Endodermal cell (in vitro differentiated cells): ENCODE measurements around the gene ZNF787. TPM values are rescaled to one million over a fixed set of nuclear protein-coding genes. Genes with fewer than 3 reads are reported as not detected.
A peak's percentile ranks its signal among the peaks of the same experiment; 100 is the strongest.

Experiments
- DNase-seq: peaks from one replicate; pipeline ENCODE4 v3.0.0-alpha.2; 2017
- H3K27ac ChIP-seq: 2 replicates; pipeline ENCODE4 v1.5.1; 2013; ENCODE audit warnings: mild to moderate bottlenecking, low read depth, low read length, moderate library complexity
- H3K27me3 ChIP-seq: 2 replicates; pipeline ENCODE4 v1.6.1; 2013; ENCODE audit warnings: mild to moderate bottlenecking, low read length, moderate library complexity; ENCODE audit not compliant: insufficient read depth, control insufficient read depth, poor library complexity, severe bottlenecking
- H3K36me3 ChIP-seq: 2 replicates; pipeline ENCODE4 v1.7.0; 2013; ENCODE audit warnings: mild to moderate bottlenecking, low read length, moderate library complexity; ENCODE audit not compliant: control insufficient read depth, insufficient read depth
- H3K4me1 ChIP-seq: one replicate; pipeline ENCODE4 v1.7.0; 2013; ENCODE audit warnings: low read length; ENCODE audit not compliant: control insufficient read depth, insufficient read depth
- H3K4me3 ChIP-seq: 2 replicates; pipeline ENCODE4 v1.5.1; 2013; ENCODE audit warnings: mild to moderate bottlenecking, low read length, moderate library complexity
- H3K9ac ChIP-seq: 2 replicates; pipeline ENCODE4 v1.6.1; 2013; ENCODE audit warnings: mild to moderate bottlenecking, low read length, moderate library complexity; ENCODE audit not compliant: poor library complexity, severe bottlenecking; ENCODE audit errors: extremely low read depth
- H3K9me3 ChIP-seq: 2 replicates; pipeline ENCODE4 v1.6.1; 2013; ENCODE audit warnings: mild to moderate bottlenecking, low read length, moderate library complexity; ENCODE audit not compliant: control insufficient read depth
- H3K27ac Mint-ChIP-seq: 2 replicates; pipeline ENCODE4 v1.8.0; 2020; ENCODE audit warnings: mixed read lengths
- H3K27me3 Mint-ChIP-seq: 2 replicates; pipeline ENCODE4 v1.8.0; 2021; ENCODE audit warnings: mild to moderate bottlenecking, mixed read lengths; ENCODE audit not compliant: insufficient read depth
- H3K36me3 Mint-ChIP-seq: 2 replicates; pipeline ENCODE4 v1.8.0; 2020; ENCODE audit warnings: low read depth, mixed read lengths
- H3K4me1 Mint-ChIP-seq: 2 replicates; pipeline ENCODE4 v1.8.0; 2020; ENCODE audit warnings: mixed read lengths
- H3K4me3 Mint-ChIP-seq: 2 replicates; pipeline ENCODE4 v1.8.0; 2020; ENCODE audit warnings: mild to moderate bottlenecking, moderate library complexity, mixed read lengths
- H3K9me3 Mint-ChIP-seq: 2 replicates; pipeline ENCODE4 v1.8.0; 2020; ENCODE audit warnings: mild to moderate bottlenecking, mixed read lengths
- CTCF ChIP-seq: fragments of 200-600 bp; sonication (generic); conservative IDR thresholded peaks from 2 replicates; pipeline ENCODE4 v1.5.0; 2021; ENCODE audit warnings: antibody characterized with exemption, mild to moderate bottlenecking
- WGBS, 2 experiments: methylation state at CpG; one replicate each; pipeline versions ENCODE4 v1.1.5 to v1.1.7; 2013; ENCODE audit warnings: missing lambda C conversion rate in 2 of 2, mixed read lengths in 1 of 2; ENCODE audit not compliant: insufficient coverage in 1 of 2, insufficient read length in 1 of 2; 5-methylcytosine and 5-hydroxymethylcytosine counted together
- total RNA-seq, 2 donors: library from RNA; stranded (reverse); fragmentation: NEBNext Ultra II Directional in 1 of 2; extraction: Animal tissue kit (Norgen Biotek cat#: 25700) in 1 of 2; gene quantifications; 2 replicates in 1 of 2; 3 replicates in 1 of 2; pipeline ENCODE4 v1.2.1, GENCODE V29; 2021

ZNF787 gene
- total RNA-seq, 2 donors from 2014 or later, result 42.1 to 43.7 TPM

GRCh38 chr19:56066152-56067023, 54.7 kb downstream of the ZNF787 start:
- no peaks in the 10 kb centered on the region for H3K4me1 ChIP-seq
- no peak overlapping the region for H3K27ac ChIP-seq
- no peak overlapping the region for H3K9ac ChIP-seq
- peaks cover 21% of the 10 kb centered on the region for H3K27me3 Mint-ChIP-seq
- 14 to 15% methylated on average over 15 to 39 of the region's 39 CpGs for WGBS, 2 experiments
- peak; percentile 94 for TF ChIP-seq CTCF
- H3K4me3 ChIP-seq, result peak overlapping the region; percentile 67
- peak overlapping the region; percentile 42 for H3K4me3 Mint-ChIP-seq
- peak; percentile 92 for DNase-seq
- no peaks in the 10 kb centered on the region for H3K36me3 Mint-ChIP-seq
- no peaks in the 10 kb centered on the region for H3K36me3 ChIP-seq
- H3K9me3 Mint-ChIP-seq, result peaks cover 30% of the 10 kb centered on the region
- no peaks in the 10 kb centered on the region for H3K27me3 ChIP-seq
- no peak overlapping the region for H3K27ac Mint-ChIP-seq
- no peaks in the 10 kb centered on the region for H3K4me1 Mint-ChIP-seq
- peaks cover 2% of the 10 kb centered on the region for H3K9me3 ChIP-seq

GRCh38 chr19:56053596-56053995, 67.5 kb downstream of the ZNF787 start:
- 88 to 89% methylated on average over 18 of the region's 18 CpGs for WGBS, 2 experiments
- Histone ChIP-seq H3K36me3 (no peaks in the 10 kb centered on the region), H3K9me3 (peaks cover 17% of the 10 kb centered on the region), H3K27ac (no peak overlapping the region), H3K27me3 (no peaks in the 10 kb centered on the region), H3K4me1 (no peaks in the 10 kb centered on the region), H3K9ac (no peak overlapping the region), H3K4me3 (no peak overlapping the region)
- DNase-seq, result no peak
- Mint-ChIP-seq H3K9me3 (peaks cover 88% of the 10 kb centered on the region), H3K4me1 (no peaks in the 10 kb centered on the region), H3K36me3 (no peaks in the 10 kb centered on the region), H3K27ac (no peak overlapping the region), H3K4me3 (no peak overlapping the region), H3K27me3 (no peaks in the 10 kb centered on the region)
- TF ChIP-seq CTCF, result no peak

Other genes with a start within 250 kb of the ZNF787 start
- not detected for gene NLRP13, start 189.0 kb downstream of the ZNF787 start, total RNA-seq
- not detected for gene NLRP8, start 173.5 kb downstream of the ZNF787 start, total RNA-seq
- gene NLRP5, start 134.5 kb downstream of the ZNF787 start, total RNA-seq, result not detected
- gene ZNF444, start 20.0 kb upstream of the ZNF787 start, total RNA-seq, result 10 to 100 TPM; 50.2 to 58.8 TPM
- gene GALP, start 54.7 kb upstream of the ZNF787 start, total RNA-seq, result under 1 TPM in 1 of 2 donors, not detected in 1; 0.40 TPM
- gene ZSCAN5B, start 76.5 kb upstream of the ZNF787 start, total RNA-seq, result not detected
- not detected for gene ZSCAN5C, start 81.0 kb upstream of the ZNF787 start, total RNA-seq
- not detected for gene EDDM13, start 151.5 kb upstream of the ZNF787 start, total RNA-seq
- gene ZSCAN5A, start 193.5 kb upstream of the ZNF787 start, total RNA-seq, result 10 to 100 TPM; 11.9 to 20.8 TPM